K562 (cell line): ENCODE results near the gene KCTD21. TPM values are rescaled to one million over a fixed set of nuclear protein-coding genes. Genes with fewer than 3 reads are reported as not detected.

Source experiments
- CHD7 ChIP-seq: fragments of 200-600 bp; sonication (generic); IDR thresholded peaks from one replicate; pipeline ENCODE4 v1.6.1; 2012; ENCODE audit warnings: mild to moderate bottlenecking, low read depth, low read length, inconsistent platforms
- polyA plus RNA-seq, 8 experiments: library from polyadenylated mRNA; depleted of rRNA in 4 of 8; stranded (reverse) in 5 of 8; unstranded in 3 of 8; fragments of >200 nt; fragmentation: Nextera tagmentation in 2 of 8; fragmentation: Illumina TruSeq in 1 of 8; extraction: Ambion mirVana in 2 of 8; extraction: Trizol in 1 of 8; gene quantifications; 2 replicates each; pipeline versions ENCODE4 v1.2.1 to v1.2.3, GENCODE V29; 2011 to 2014; ENCODE audit warnings: inconsistent platforms in 1 of 8, missing spikeins in 1 of 8
- total RNA-seq, 7 experiments: library from RNA; depleted of rRNA in 6 of 7; stranded (reverse); fragments of >200 nt in 6 of 7; fragmentation: Illumina TruSeq in 2 of 7; extraction: Trizol in 2 of 7; gene quantifications; 2 replicates each; pipeline versions ENCODE4 v1.2.1 to v1.2.3, GENCODE V29; 2011 to 2021; ENCODE audit warnings: low replicate concordance in 1 of 7

KCTD21 gene
- total and polyA plus RNA-seq, 9 of the 15 experiments (the other 6 are each of a cell fraction or from before 2014, with no cell fraction given), result 0.34 to 5.4 (median 1.9) TPM

GRCh38 chr11:78216021-78216420 lies 27.6 kb upstream of the KCTD21 start (continued):
- no peak for TF ChIP-seq CHD7
